ENCODE results near the gene WDR18. TPM values are rescaled to one million over a fixed set of nuclear protein-coding genes. Genes with fewer than 3 reads are reported as not detected.

Gene WDR18
- total and polyA plus RNA-seq, 2 experiments from 2014 or later, result 143 to 241 TPM

- no peaks in the 10 kb centered on the region for H3K36me3 ChIP-seq
- no peak for TF ChIP-seq CTCF (IDR thresholded peaks at IDR 0.05; ENCODE audit: low read depth, low read length)
- H3K4me3 ChIP-seq, result no peak overlapping the region
- no peak for DNase-seq (ENCODE audit: low read depth in 1 of 2, low spot score in 1 of 2)
- no peak overlapping the region for H3K27ac ChIP-seq
- peaks cover 11% of the 10 kb centered on the region for H3K27me3 ChIP-seq
- H3K4me1 ChIP-seq (ENCODE audit: low read depth), result no peaks in the 10 kb centered on the region
- H3K9me3 ChIP-seq (ENCODE audit: low read depth), result no peaks in the 10 kb centered on the region
Measured at GRCh38 chr19:1004803-1005664, 20.9 kb downstream of the WDR18 start.

DNA sequence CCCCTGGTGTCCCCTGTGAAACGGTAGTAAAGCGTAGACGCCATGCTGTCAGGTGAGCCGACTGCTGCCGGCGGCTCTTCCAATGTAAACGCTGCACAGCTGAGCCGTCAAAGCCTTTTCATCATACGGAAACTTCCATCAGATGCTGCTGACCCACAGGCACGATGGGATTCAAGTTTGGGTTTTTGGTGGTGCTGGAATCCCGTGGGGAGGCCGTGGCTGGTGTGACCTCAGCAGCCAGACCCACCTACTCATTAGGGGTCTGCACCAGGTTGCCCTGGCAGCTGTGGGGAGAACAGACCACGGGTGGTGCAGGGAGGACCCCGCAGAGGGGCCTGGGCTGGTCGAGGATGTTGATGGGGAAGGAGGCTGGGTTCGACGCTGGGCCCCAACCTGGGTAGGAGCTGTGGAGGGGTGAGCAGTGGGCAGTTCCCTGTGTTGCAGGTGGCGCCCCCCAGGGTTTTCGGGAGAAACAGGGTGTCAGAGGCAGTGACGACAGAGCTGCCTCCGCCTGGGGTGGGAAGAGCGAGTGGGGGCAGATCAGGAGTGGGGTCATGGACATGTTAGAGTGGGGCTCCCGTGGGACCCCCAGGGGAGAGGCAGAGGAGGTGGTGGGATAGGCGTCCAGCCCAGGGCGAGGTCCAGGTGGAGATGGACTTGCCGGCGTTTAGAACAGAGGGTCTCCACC, 22.7 kb downstream of the WDR18 start:
- no peak overlapping the region for H3K27ac ChIP-seq
- no peaks in the 10 kb centered on the region for H3K9me3 ChIP-seq (ENCODE audit: low read depth)
- no peak overlapping the region for H3K4me3 ChIP-seq
- TF ChIP-seq CTCF (IDR thresholded peaks at IDR 0.05; ENCODE audit: low read depth, low read length), result no peak
- no peak for DNase-seq (ENCODE audit: low read depth in 1 of 2, low spot score in 1 of 2)
- H3K36me3 ChIP-seq, result peaks cover 7% of the 10 kb centered on the region
- H3K27me3 ChIP-seq, result no peaks in the 10 kb centered on the region
- H3K4me1 ChIP-seq (ENCODE audit: low read depth), result no peaks in the 10 kb centered on the region

DNA sequence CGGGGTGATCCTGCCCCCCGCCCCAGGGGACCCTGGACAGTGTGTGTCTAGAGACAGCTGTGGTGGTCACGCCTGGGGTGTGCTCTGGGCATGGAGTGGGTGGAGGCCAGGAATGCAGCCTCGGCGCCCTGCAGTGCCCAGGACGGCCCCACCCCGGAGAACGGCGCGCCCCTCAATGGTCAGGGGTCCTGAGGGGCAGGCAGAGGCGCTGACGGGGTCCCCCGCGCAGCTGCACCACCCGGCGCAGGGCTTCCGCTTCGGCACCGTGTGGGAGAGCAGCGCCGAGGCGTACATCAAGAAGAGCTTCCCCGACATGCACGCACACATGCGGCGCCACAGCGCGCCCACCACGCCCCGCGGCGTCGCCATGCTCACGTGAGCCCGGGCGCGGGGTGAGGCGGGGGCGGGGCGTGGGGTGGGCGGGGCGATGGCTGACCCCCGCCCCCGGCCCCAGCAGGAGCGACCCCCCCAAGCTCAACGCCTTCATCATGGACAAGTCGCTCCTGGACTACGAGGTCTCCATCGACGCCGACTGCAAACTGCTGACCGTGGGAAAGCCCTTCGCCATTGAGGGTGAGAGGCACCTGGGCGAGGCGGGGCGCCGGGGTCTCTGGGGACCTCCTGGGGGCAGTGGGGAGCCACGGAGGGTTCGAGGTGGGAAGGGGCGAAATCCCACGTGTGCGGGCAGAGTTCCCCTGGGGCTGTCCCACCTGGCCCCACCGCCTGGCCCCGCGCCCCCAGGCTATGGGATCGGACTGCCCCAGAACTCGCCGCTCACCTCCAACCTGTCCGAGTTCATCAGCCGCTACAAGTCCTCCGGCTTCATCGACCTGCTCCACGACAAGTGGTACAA, 23.5 kb downstream of the WDR18 start:
- Histone ChIP-seq H3K36me3 (peaks cover 7% of the 10 kb centered on the region), H3K4me3 (no peak overlapping the region), H3K27me3 (no peaks in the 10 kb centered on the region), H3K9me3 (ENCODE audit: low read depth) (no peaks in the 10 kb centered on the region), H3K27ac (no peak overlapping the region), H3K4me1 (ENCODE audit: low read depth) (no peaks in the 10 kb centered on the region)
- DNase-seq (ENCODE audit: low read depth in 1 of 2, low spot score in 1 of 2), result no peak
- TF ChIP-seq CTCF (IDR thresholded peaks at IDR 0.05; ENCODE audit: low read depth, low read length), result no peak

GRCh38 chr19:1008268-1009040, 24.3 kb downstream of the WDR18 start:
- Histone ChIP-seq H3K27me3 (no peaks in the 10 kb centered on the region), H3K36me3 (peaks cover 11% of the 10 kb centered on the region), H3K9me3 (ENCODE audit: low read depth) (no peaks in the 10 kb centered on the region), H3K4me3 (no peak overlapping the region), H3K4me1 (ENCODE audit: low read depth) (no peaks in the 10 kb centered on the region), H3K27ac (no peak overlapping the region)
- DNase-seq (ENCODE audit: low read depth in 1 of 2, low spot score in 1 of 2), result no peak
- no peak for TF ChIP-seq CTCF (IDR thresholded peaks at IDR 0.05; ENCODE audit: low read depth, low read length)

All from cardiac muscle cell (in vitro differentiated cells and primary cell).